Tibial nerve (tissue), 4 donors: ENCODE results near the gene OAS2. TPM values are rescaled to one million over a fixed set of nuclear protein-coding genes. Genes with fewer than 3 reads are reported as not detected.
"Not testable (repeated sequence)": the region's sequence is repeated elsewhere in the genome, so short reads cannot be mapped to it uniquely, and the experiment has no call there.

ENCODE experiments used
- DNase-seq, 2 donors: peaks; one replicate each; pipeline ENCODE4 v3.0.0-alpha.2; 2019; ENCODE audit warnings: low spot score in 2 of 2
- H3K27ac ChIP-seq, 4 donors: fragments of 200-600 bp; sonication (generic) in 3 of 4; one replicate each; pipeline ENCODE4 v1.5.1; 2017 to 2019; ENCODE audit warnings: mild to moderate bottlenecking in 1 of 4
- H3K27me3 ChIP-seq, 2 donors: fragments of 200-600 bp; sonication (generic) in 1 of 2; one replicate each; pipeline versions ENCODE4 v1.5.1 to v1.6.0; 2017 to 2019
- H3K36me3 ChIP-seq, 3 donors: fragments of 200-600 bp; sonication (generic); one replicate each; pipeline ENCODE4 v1.5.1; 2018 to 2019
- H3K4me1 ChIP-seq, 4 donors: fragments of 200-600 bp; sonication (generic) in 3 of 4; one replicate each; pipeline ENCODE4 v1.5.1; 2017 to 2019
- H3K4me3 ChIP-seq, 4 donors: fragments of 200-600 bp; sonication (generic) in 3 of 4; one replicate each; pipeline ENCODE4 v1.5.1; 2017 to 2019; ENCODE audit warnings: mild to moderate bottlenecking in 1 of 4, moderate library complexity in 1 of 4
- H3K9me3 ChIP-seq, 4 donors: fragments of 200-600 bp; sonication (generic) in 3 of 4; one replicate each; pipeline ENCODE4 v1.5.1; 2017 to 2019
- EP300 ChIP-seq, 2 donors: sonication (generic); formaldehyde crosslinking; IDR thresholded peaks; one replicate each; pipeline ENCODE4 v1.6.1; 2017; ENCODE audit warnings: antibody characterized with exemption in 2 of 2, mild to moderate bottlenecking in 1 of 2
- POLR2A ChIP-seq, 2 donors: fragments of 450-650 bp; IDR thresholded peaks; one replicate each; pipeline ENCODE4 v1.6.1; 2017; ENCODE audit warnings: antibody characterized with exemption in 2 of 2, mild to moderate bottlenecking in 2 of 2, moderate library complexity in 2 of 2
- WGBS, 2 donors: methylation state at CpG; one replicate each; pipeline ENCODE4 v1.1.5; 2018; 5-methylcytosine and 5-hydroxymethylcytosine counted together
- total RNA-seq, 4 donors: library from RNA; depleted of rRNA; stranded (reverse); fragments of >200 nt; gene quantifications; one replicate each; pipeline ENCODE4 v1.1.0, GENCODE V29; 2016
- TF ChIP-seq, protein P1 (sequence below), 5 experiments: fragments of 200-600 bp in 3 of 5; fragments of 450-650 bp in 2 of 5; sonication (generic) in 3 of 5; IDR thresholded peaks; one replicate each; pipeline ENCODE4 v1.5.1; 2016 to 2019; ENCODE audit warnings: antibody characterized with exemption in 5 of 5, mild to moderate bottlenecking in 3 of 5, moderate library complexity in 2 of 5

OAS2 gene
- total RNA-seq, 4 donors from 2014 or later: 3.1 to 28.4 (median 6.3) TPM

DNA sequence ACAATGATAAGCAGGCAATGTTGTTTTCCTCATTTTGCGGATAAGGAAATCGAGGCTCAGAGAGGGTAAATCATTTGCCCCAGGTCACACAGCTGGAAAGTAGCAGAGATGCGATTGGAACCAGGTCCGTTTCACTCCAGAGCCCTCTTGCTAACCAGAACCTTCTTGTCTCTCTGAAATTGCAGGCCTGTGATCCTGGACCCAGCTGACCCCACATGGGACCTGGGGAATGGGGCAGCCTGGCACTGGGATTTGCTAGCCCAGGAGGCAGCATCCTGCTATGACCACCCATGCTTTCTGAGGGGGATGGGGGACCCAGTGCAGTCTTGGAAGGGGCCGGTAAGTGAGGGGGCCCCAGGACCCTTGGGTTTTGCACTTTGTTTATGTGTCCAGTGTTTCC is 30.6 kb upstream of the OAS2 start:
- Histone ChIP-seq H3K36me3 (peaks cover 0 to 97% (median 0%) of the 10 kb centered on the region in 3 donors), H3K9me3 (peaks cover 0 to 11% (median 0%) of the 10 kb centered on the region in 4 donors), H3K27me3 (no peaks in the 10 kb centered on the region), H3K4me3 (no peak overlapping the region), H3K27ac (no peak overlapping the region), H3K4me1 (no peaks in the 10 kb centered on the region)
- TF ChIP-seq EP300 (IDR thresholded peaks at IDR 0.05): no peak
- TF ChIP-seq, protein P1, sequence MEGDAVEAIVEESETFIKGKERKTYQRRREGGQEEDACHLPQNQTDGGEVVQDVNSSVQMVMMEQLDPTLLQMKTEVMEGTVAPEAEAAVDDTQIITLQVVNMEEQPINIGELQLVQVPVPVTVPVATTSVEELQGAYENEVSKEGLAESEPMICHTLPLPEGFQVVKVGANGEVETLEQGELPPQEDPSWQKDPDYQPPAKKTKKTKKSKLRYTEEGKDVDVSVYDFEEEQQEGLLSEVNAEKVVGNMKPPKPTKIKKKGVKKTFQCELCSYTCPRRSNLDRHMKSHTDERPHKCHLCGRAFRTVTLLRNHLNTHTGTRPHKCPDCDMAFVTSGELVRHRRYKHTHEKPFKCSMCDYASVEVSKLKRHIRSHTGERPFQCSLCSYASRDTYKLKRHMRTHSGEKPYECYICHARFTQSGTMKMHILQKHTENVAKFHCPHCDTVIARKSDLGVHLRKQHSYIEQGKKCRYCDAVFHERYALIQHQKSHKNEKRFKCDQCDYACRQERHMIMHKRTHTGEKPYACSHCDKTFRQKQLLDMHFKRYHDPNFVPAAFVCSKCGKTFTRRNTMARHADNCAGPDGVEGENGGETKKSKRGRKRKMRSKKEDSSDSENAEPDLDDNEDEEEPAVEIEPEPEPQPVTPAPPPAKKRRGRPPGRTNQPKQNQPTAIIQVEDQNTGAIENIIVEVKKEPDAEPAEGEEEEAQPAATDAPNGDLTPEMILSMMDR (IDR thresholded peaks at IDR 0.05): no peak
- no peak for TF ChIP-seq POLR2A (IDR thresholded peaks at IDR 0.05)
- no peak for DNase-seq
- 94 to 98% methylated on average over 5 of the region's 5 CpGs for WGBS, 2 donors

DNA sequence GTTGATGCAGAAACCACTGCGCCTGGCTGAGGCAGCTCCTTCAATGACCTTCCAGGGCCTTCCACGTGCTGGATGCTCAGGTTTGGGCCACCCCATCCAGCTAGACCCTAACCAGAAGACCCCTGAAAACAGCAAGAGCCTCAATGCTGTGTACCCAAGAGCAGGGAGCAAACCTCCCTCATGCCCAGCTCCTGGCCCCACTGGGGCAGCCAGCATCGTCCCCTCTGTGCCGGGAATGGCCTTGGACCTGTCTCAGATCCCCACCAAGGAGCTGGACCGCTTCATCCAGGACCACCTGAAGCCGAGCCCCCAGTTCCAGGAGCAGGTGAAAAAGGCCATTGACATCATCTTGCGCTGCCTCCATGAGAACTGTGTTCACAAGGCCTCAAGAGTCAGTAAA is 29.5 kb upstream of the OAS2 start:
- Histone ChIP-seq H3K36me3 (peaks cover 0 to 95% (median 0%) of the 10 kb centered on the region in 3 donors), H3K27ac (no peak overlapping the region), H3K9me3 (peaks cover 0 to 11% (median 0%) of the 10 kb centered on the region in 4 donors), H3K27me3 (no peaks in the 10 kb centered on the region), H3K4me3 (no peak overlapping the region), H3K4me1 (no peaks in the 10 kb centered on the region)
- 93 to 94% methylated on average over 7 of the region's 7 CpGs for WGBS, 2 donors
- DNase-seq: no peak
- TF ChIP-seq EP300 (IDR thresholded peaks at IDR 0.05): no peak
- TF ChIP-seq POLR2A (IDR thresholded peaks at IDR 0.05): no peak
- TF ChIP-seq, protein P1 (IDR thresholded peaks at IDR 0.05): no peak

DNA sequence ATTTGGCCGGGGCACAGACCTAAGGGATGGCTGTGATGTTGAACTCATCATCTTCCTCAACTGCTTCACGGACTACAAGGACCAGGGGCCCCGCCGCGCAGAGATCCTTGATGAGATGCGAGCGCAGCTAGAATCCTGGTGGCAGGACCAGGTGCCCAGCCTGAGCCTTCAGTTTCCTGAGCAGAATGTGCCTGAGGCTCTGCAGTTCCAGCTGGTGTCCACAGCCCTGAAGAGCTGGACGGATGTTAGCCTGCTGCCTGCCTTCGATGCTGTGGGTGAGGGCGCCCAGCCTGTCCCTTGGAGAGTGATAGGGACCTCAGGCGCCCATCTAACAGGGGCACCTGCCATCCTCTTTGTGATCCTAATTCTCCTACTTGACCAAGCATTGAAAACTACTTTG is 27.6 kb upstream of the OAS2 start:
- no peak overlapping the region for H3K27ac ChIP-seq
- H3K4me1 ChIP-seq: no peaks in the 10 kb centered on the region
- DNase-seq: no peak
- WGBS, 2 donors: 78 to 99% methylated on average over 6 to 9 of the region's 11 CpGs
- peaks cover 0 to 11% (median 0%) of the 10 kb centered on the region in 4 donors for H3K9me3 ChIP-seq
- H3K4me3 ChIP-seq: no peak overlapping the region
- TF ChIP-seq EP300 (IDR thresholded peaks at IDR 0.05) (no peak), POLR2A (IDR thresholded peaks at IDR 0.05) (no peak)
- TF ChIP-seq, protein P1 (IDR thresholded peaks at IDR 0.05): no peak
- H3K36me3 ChIP-seq: peaks cover 0 to 90% (median 0%) of the 10 kb centered on the region in 3 donors
- no peaks in the 10 kb centered on the region for H3K27me3 ChIP-seq

GRCh38 chr12:112957125-112957524 is 21.2 kb upstream of the OAS2 start:
- not testable (repeated sequence) for H3K4me1 ChIP-seq, H3K27me3 ChIP-seq, H3K27ac ChIP-seq, H3K4me3 ChIP-seq, DNase-seq
- Histone ChIP-seq H3K36me3 (peaks cover 0 to 85% (median 0%) of the 10 kb centered on the region in 3 donors), H3K9me3 (peaks cover 0 to 19% (median 2%) of the 10 kb centered on the region in 4 donors)
- 92 to 94% methylated on average over 4 of the region's 4 CpGs for WGBS, 2 donors

- Histone ChIP-seq H3K9me3 (peaks cover 0 to 13% (median 2%) of the 10 kb centered on the region in 4 donors), H3K4me3 (no peak overlapping the region), H3K27ac (no peak overlapping the region), H3K27me3 (no peaks in the 10 kb centered on the region), H3K36me3 (peaks cover 0 to 96% (median 0%) of the 10 kb centered on the region in 3 donors), H3K4me1 (no peaks in the 10 kb centered on the region)
- no peak for DNase-seq
- WGBS, 2 donors: 85 to 96% methylated on average over 5 to 7 of the region's 7 CpGs
- no peak for TF ChIP-seq POLR2A (IDR thresholded peaks at IDR 0.05)
- no peak for TF ChIP-seq EP300 (IDR thresholded peaks at IDR 0.05)
- TF ChIP-seq, protein P1 (IDR thresholded peaks at IDR 0.05): no peak
Measured at GRCh38 chr12:112961074-112961473, 17.2 kb upstream of the OAS2 start.

DNA sequence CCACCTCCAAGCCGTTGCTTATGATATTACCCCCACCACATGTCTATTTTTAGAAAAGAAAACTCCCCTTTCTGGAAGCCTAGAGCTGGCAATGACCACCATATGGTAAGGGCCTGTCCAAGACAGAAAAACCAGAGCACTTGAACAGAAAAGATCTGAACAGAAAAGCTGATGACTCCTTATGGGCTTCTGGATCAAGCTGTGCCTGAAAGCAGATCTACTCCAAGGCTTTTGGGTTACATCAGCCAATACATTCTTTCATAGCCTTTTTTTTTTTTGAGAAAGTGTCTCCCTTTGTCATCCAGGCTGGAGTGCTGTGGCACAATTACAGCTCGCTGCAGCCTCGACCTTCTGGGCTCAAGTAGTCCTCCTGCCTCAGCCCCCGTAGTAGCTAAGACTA is 16.8 kb upstream of the OAS2 start:
- H3K27me3 ChIP-seq: no peaks in the 10 kb centered on the region
- H3K9me3 ChIP-seq: peaks cover 0 to 13% (median 2%) of the 10 kb centered on the region in 4 donors
- DNase-seq: no peak
- no peak overlapping the region for H3K27ac ChIP-seq
- no peak overlapping the region for H3K4me3 ChIP-seq
- H3K4me1 ChIP-seq: no peaks in the 10 kb centered on the region
- TF ChIP-seq POLR2A (IDR thresholded peaks at IDR 0.05) (no peak), EP300 (IDR thresholded peaks at IDR 0.05) (no peak)
- TF ChIP-seq, protein P1 (IDR thresholded peaks at IDR 0.05): no peak
- WGBS, 2 donors: 85 to 87% methylated on average over 4 of the region's 4 CpGs
- H3K36me3 ChIP-seq: peaks cover 0 to 96% (median 0%) of the 10 kb centered on the region in 3 donors
